Panc1 (cell line): ENCODE measurements around the gene SEMA3B. TPM values are rescaled to one million over a fixed set of nuclear protein-coding genes. Genes with fewer than 3 reads are reported as not detected.

ENCODE experiments used
- ATAC-seq: fragments of 200-7000 bp; cut with Tn5 transposase; 2 replicates; pipeline ENCODE4 v1.9.1; 2020; ENCODE audit warnings: mild to moderate bottlenecking, moderate library complexity
- BruUV-seq: library from RNA; stranded (reverse); fragments of 400-500 nt; replicated peaks from 2 replicates; lab custom pipeline; 2021; lab: Mats Ljungman, UMichigan
- CTCF ChIA-PET: fragments of 300-600 bp; sonication (Branson Sonifier 250); formaldehyde crosslinking; loops from one replicate; lab custom pipeline; 2022; ENCODE audit warnings: antibody characterized with exemption; lab: Charles Lee
- POLR2A ChIA-PET: fragments of 300-600 bp; sonication (Branson Sonifier 250); formaldehyde crosslinking; loops from one replicate; lab custom pipeline; 2022; ENCODE audit warnings: antibody characterized with exemption; lab: Charles Lee
- DNase-seq: peaks from one replicate; pipeline ENCODE4 v3.0.0-alpha.2; 2010; ENCODE audit warnings: low read depth, low spot score
- H3K27ac ChIP-seq: 2 replicates; pipeline ENCODE4 v1.5.1; 2011; ENCODE audit warnings: mild to moderate bottlenecking, low read length, inconsistent platforms
- H3K27me3 ChIP-seq: fragments of 200-500 bp; sonication (Bioruptor generic); 2 replicates; pipeline ENCODE4 v1.6.0; 2014; ENCODE audit warnings: low read length, inconsistent platforms; ENCODE audit not compliant: control insufficient read depth, insufficient read depth
- H3K36me3 ChIP-seq: fragments of 200-500 bp; sonication (Bioruptor generic); 2 replicates; pipeline ENCODE4 v1.5.1; 2014; ENCODE audit warnings: inconsistent platforms, mild to moderate bottlenecking, low read length, moderate library complexity; ENCODE audit not compliant: control insufficient read depth, insufficient read depth
- H3K4me1 ChIP-seq: 2 replicates; pipeline ENCODE4 v1.5.1; 2011; ENCODE audit warnings: inconsistent platforms, mild to moderate bottlenecking, low read length, moderate library complexity; ENCODE audit not compliant: control insufficient read depth, insufficient read depth
- H3K4me3 ChIP-seq, 2 experiments: 2 replicates each; pipeline ENCODE4 v1.5.1; 2011 to 2012; ENCODE audit warnings: low read depth in 2 of 2, low read length in 2 of 2, mild to moderate bottlenecking in 2 of 2, inconsistent platforms in 1 of 2, moderate library complexity in 1 of 2
- H3K9me3 ChIP-seq: fragments of 200-500 bp; sonication (Bioruptor generic); 2 replicates; pipeline ENCODE4 v1.5.1; 2014; ENCODE audit warnings: low read depth, mild to moderate bottlenecking, inconsistent platforms, low read length, moderate library complexity; ENCODE audit not compliant: control insufficient read depth, insufficient read depth
- CTCF ChIP-seq: fragments of 450-650 bp; IDR thresholded peaks from 2 replicates; pipeline ENCODE4 v1.5.1; 2017; ENCODE audit warnings: mild to moderate bottlenecking
- POLR2AphosphoS5 ChIP-seq: IDR thresholded peaks from 2 replicates; pipeline ENCODE4 v1.6.1; 2012; ENCODE audit warnings: mild to moderate bottlenecking, low read depth, low read length, moderate library complexity
- SIN3A ChIP-seq: IDR thresholded peaks from 2 replicates; pipeline ENCODE4 v1.6.1; 2012; ENCODE audit warnings: low read depth, mild to moderate bottlenecking, low read length, moderate library complexity, borderline replicate concordance; ENCODE audit not compliant: insufficient read depth
- TCF7L2 ChIP-seq: IDR thresholded peaks from 2 replicates; pipeline ENCODE4 v1.6.1; 2011; ENCODE audit warnings: mild to moderate bottlenecking, low read depth, low read length, inconsistent platforms
- in situ Hi-C: cut with HindIII; loops from 2 replicates; pipeline ENCODE4 v1.10.0; 2016; ENCODE audit warnings: low sequenced_read_pairs, low pct_unique_long_range_greater_than_20kb
- intact Hi-C: fragments of 100-400 bp; cut with micrococcal nuclease; formaldehyde crosslinking; loops from one replicate; pipeline ENCODE4 v1.10.0; 2022; ENCODE audit not compliant: unreplicated experiment
- total RNA-seq: library from RNA; stranded (reverse); gene quantifications from one replicate; pipeline ENCODE4 v1.2.1, GENCODE V29; 2021; ENCODE audit not compliant: unreplicated experiment
- TF ChIP-seq, protein P1 (sequence below), 2 experiments: IDR thresholded peaks; 2 replicates each; pipeline ENCODE4 v1.6.1; 2011 to 2012; ENCODE audit warnings: low read depth in 2 of 2, control low read depth in 1 of 2, low read length in 1 of 2, mild to moderate bottlenecking in 1 of 2, moderate library complexity in 1 of 2; ENCODE audit not compliant: insufficient read depth in 1 of 2

Gene SEMA3B
- total RNA-seq, 1 experiment from 2014 or later: 1.4 TPM

GRCh38 chr3:50314816-50315215 is 45.9 kb downstream of the SEMA3B start:
- TF ChIP-seq TCF7L2: no peak
- TF ChIP-seq CTCF: no peak
- TF ChIP-seq SIN3A: no peak
- TF ChIP-seq, protein P1, sequence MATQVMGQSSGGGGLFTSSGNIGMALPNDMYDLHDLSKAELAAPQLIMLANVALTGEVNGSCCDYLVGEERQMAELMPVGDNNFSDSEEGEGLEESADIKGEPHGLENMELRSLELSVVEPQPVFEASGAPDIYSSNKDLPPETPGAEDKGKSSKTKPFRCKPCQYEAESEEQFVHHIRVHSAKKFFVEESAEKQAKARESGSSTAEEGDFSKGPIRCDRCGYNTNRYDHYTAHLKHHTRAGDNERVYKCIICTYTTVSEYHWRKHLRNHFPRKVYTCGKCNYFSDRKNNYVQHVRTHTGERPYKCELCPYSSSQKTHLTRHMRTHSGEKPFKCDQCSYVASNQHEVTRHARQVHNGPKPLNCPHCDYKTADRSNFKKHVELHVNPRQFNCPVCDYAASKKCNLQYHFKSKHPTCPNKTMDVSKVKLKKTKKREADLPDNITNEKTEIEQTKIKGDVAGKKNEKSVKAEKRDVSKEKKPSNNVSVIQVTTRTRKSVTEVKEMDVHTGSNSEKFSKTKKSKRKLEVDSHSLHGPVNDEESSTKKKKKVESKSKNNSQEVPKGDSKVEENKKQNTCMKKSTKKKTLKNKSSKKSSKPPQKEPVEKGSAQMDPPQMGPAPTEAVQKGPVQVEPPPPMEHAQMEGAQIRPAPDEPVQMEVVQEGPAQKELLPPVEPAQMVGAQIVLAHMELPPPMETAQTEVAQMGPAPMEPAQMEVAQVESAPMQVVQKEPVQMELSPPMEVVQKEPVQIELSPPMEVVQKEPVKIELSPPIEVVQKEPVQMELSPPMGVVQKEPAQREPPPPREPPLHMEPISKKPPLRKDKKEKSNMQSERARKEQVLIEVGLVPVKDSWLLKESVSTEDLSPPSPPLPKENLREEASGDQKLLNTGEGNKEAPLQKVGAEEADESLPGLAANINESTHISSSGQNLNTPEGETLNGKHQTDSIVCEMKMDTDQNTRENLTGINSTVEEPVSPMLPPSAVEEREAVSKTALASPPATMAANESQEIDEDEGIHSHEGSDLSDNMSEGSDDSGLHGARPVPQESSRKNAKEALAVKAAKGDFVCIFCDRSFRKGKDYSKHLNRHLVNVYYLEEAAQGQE (IDR thresholded peaks at IDR 0.05; ENCODE audit: insufficient read depth in 1 of 2, low read depth in 2 of 2, low read length in 1 of 2): no peak
- TF ChIP-seq POLR2AphosphoS5: no peak; the same call in 1 of the 2 replicates
- ChIA-PET CTCF (no interaction called here), POLR2A (interaction anchor here (0.6 kb wide), 1 partner anchor 16 kb away, joined by 3 read pairs; the partner anchor contains the start of genes HYAL3 and NAA80)
- no TSS peak for BruUV-seq
- H3K36me3 ChIP-seq: no peaks in the 10 kb centered on the region
- no peaks in the 10 kb centered on the region; the same call in 1 of the 2 replicates for H3K4me1 ChIP-seq
- no peak overlapping the region for H3K27ac ChIP-seq
- intact Hi-C loops (no loop called here), in situ Hi-C loops (no loop called here)
- H3K27me3 ChIP-seq: no peaks in the 10 kb centered on the region
- ATAC-seq: no peak
- H3K4me3 ChIP-seq: no peak overlapping the region
- DNase-seq: no peak
- H3K9me3 ChIP-seq: no peaks in the 10 kb centered on the region

DNA sequence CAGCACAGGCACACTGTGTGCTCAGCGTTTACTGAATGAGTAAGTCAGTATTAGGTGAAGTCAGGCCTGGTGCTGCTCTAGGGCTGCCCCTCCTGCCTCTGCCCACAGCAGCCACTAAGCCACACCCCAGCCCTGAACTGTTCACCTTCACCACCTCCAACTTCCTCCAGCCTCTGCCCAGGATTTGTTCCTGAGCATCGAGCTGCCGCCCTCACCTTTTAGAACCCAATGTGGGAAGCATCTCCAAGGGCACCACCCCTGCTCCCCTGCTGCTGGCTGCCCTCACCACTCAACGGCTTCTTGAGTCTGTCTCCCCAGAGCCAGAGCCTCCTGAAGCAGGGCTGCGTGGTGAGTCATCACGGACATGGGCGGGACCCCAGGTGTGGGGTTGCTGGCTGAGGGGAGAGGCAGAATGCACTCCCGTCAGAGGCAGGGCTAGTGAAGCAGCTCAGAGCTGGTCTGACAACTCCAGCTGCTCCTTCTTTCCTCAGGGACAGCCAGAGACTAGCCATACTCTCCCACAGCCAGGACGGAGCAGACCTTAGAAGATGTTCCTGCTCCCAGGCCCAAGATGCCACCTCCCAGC is 47.8 kb downstream of the SEMA3B start:
- intact Hi-C loops: no loop called here
- no peaks in the 10 kb centered on the region; the same call in 1 of the 2 replicates for H3K36me3 ChIP-seq
- ChIA-PET POLR2A (no interaction called here), CTCF (no interaction called here)
- H3K9me3 ChIP-seq: no peaks in the 10 kb centered on the region
- no peak for TF ChIP-seq TCF7L2
- TF ChIP-seq, protein P1 (IDR thresholded peaks at IDR 0.05; ENCODE audit: insufficient read depth in 1 of 2, low read depth in 2 of 2, low read length in 1 of 2): no peak
- TF ChIP-seq POLR2AphosphoS5: no peak
- TF ChIP-seq SIN3A: no peak
- no peak for TF ChIP-seq CTCF
- H3K27ac ChIP-seq: no peak overlapping the region
- in situ Hi-C loops: no loop called here
- H3K27me3 ChIP-seq: no peaks in the 10 kb centered on the region
- no peak for DNase-seq
- no TSS peak for BruUV-seq
- peaks cover 6% of the 10 kb centered on the region; the same call in 1 of the 2 replicates for H3K4me1 ChIP-seq
- no peak for ATAC-seq
- no peak overlapping the region for H3K4me3 ChIP-seq
